Mucosa of stomach (tissue), 1 donor: ENCODE measurements around the gene ATF6.

Experiments used
- H3K27me3 ChIP-seq: one replicate; pipeline ENCODE4 v1.7.0; 2013; ENCODE audit warnings: mild to moderate bottlenecking, low read length; ENCODE audit not compliant: control insufficient read depth, insufficient read depth
- H3K36me3 ChIP-seq: one replicate; pipeline ENCODE4 v1.7.0; 2013; ENCODE audit warnings: low read length; ENCODE audit not compliant: control insufficient read depth, insufficient read depth
- H3K4me1 ChIP-seq: one replicate; pipeline ENCODE4 v1.7.0; 2013; ENCODE audit warnings: mild to moderate bottlenecking, low read length; ENCODE audit not compliant: control insufficient read depth, insufficient read depth
- H3K4me3 ChIP-seq: one replicate; pipeline ENCODE4 v1.7.0; 2013; ENCODE audit warnings: low read length
- H3K9ac ChIP-seq: one replicate; pipeline ENCODE4 v1.7.0; 2013; ENCODE audit warnings: mild to moderate bottlenecking, low read length, moderate library complexity
- H3K9me3 ChIP-seq: one replicate; pipeline ENCODE4 v1.7.0; 2013; ENCODE audit warnings: mild to moderate bottlenecking, low read length, moderate library complexity; ENCODE audit not compliant: control insufficient read depth
- donor health status: Pancreatic carcinoma.

ATF6 gene

DNA sequence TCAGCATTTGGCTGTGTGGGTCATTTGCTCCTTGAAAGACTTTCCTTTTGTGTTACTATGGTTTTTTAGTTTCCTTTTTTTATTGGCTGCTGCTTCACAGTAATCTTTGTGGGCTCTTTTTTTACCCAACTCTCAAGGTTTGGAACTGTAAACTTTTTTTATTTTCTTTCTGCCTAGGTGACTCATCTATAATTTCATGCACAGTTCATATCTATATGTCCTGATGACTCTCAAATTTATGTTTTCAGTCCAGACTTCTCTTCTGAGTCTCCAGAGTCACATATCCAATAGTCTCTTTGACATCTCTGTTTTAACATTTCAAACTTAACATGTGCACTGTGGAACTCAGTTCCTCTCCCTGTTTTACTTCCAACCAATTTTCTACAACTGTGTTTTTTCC is 83.4 kb downstream of the ATF6 start:
- Histone ChIP-seq H3K9me3 (no peaks in the 10 kb centered on the region), H3K9ac (no peak overlapping the region), H3K36me3 (no peaks in the 10 kb centered on the region), H3K4me1 (no peaks in the 10 kb centered on the region), H3K27me3 (no peaks in the 10 kb centered on the region), H3K4me3 (no peak overlapping the region)

DNA sequence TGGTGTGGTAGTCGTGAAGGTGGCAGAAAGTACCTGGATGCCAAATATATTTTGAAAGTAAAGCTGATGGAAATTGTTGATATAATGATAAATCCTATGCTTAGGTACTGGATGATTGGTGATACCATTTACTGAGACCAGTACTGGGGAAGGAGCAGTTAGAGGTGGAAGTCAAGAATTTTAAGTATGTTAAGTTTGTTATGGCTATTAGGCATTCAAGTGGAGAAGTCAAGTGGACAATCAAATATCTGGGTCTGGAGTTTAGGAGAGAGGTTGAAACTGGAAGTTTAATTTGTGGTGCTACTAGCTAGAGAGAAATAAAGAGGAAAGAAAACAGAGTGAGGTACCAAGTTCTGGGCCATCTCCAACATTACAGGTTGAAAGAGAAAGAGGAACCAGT is 89.1 kb downstream of the ATF6 start:
- H3K9ac ChIP-seq, result no peak overlapping the region
- H3K4me3 ChIP-seq, result no peak overlapping the region
- no peaks in the 10 kb centered on the region for H3K27me3 ChIP-seq
- no peaks in the 10 kb centered on the region for H3K36me3 ChIP-seq
- H3K4me1 ChIP-seq, result no peaks in the 10 kb centered on the region
- no peaks in the 10 kb centered on the region for H3K9me3 ChIP-seq

DNA sequence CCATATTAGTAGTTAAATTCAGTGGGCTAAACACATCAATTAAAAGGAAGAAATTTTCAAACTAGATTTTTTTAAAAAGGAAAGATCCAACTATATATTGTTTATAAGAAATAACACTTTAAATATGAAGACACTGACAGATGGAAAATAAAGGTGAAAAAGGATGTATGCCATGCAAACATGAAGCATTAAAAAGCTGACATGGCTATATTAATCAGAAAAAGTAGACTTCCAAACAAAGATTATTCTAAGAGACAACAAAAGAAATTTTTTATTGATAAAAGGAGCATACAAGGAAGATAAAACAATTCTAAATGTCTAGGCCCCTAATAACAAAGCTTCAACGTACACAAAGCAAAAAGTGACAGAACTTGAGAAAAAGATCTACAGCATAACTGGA is 92.2 kb downstream of the ATF6 start:
- H3K9me3 ChIP-seq, result no peaks in the 10 kb centered on the region
- no peaks in the 10 kb centered on the region for H3K36me3 ChIP-seq
- H3K4me3 ChIP-seq, result no peak overlapping the region
- H3K27me3 ChIP-seq, result no peaks in the 10 kb centered on the region
- no peak overlapping the region for H3K9ac ChIP-seq
- H3K4me1 ChIP-seq, result no peaks in the 10 kb centered on the region

DNA sequence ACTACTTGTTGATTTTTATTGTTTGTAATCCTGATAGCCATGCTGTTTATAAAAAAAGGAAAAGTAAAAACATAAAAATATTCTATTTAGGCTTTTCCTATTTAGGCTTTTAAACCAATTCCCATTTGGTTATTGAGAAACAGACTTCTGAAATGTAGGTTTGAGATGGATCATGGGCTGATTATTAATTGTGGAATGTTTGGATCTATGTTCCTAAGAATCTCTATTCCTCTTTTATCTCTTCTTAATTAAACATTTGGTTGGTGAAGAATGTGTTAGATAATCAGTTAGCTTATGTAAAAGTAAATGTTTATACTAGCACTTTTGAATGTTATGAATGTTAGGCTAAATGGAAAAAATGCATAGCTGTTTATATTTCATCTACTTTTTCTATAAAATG is 97.4 kb downstream of the ATF6 start:
- Histone ChIP-seq H3K36me3 (no peaks in the 10 kb centered on the region), H3K27me3 (no peaks in the 10 kb centered on the region), H3K4me1 (no peaks in the 10 kb centered on the region), H3K4me3 (no peak overlapping the region), H3K9ac (no peak overlapping the region), H3K9me3 (no peaks in the 10 kb centered on the region)

- H3K4me3 ChIP-seq, result no peak overlapping the region
- no peak overlapping the region for H3K9ac ChIP-seq
- H3K27me3 ChIP-seq, result no peaks in the 10 kb centered on the region
- H3K4me1 ChIP-seq, result no peaks in the 10 kb centered on the region
- H3K9me3 ChIP-seq, result no peaks in the 10 kb centered on the region
- H3K36me3 ChIP-seq, result no peaks in the 10 kb centered on the region
Measured at GRCh38 chr1:161864577-161864976, 98.5 kb downstream of the ATF6 start.

DNA sequence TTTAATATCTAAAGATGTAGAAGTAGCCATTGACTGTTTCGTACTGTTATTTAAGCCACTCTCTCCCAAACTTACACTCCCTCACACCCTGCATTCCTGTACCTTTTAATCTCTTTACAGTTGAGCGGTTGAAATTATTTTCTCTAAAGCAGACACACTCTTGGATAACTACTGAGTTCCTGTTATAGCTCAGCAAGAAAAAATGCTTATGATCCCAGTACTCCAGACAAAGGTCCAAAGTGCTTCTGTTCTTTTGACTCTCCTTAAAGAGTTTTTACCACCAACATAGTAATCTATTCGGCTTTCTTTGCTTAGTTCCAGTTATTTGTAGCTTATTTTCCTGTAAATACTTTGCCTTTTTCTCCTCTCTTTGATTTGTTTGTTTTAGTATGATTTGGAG is 100.1 kb downstream of the ATF6 start:
- Histone ChIP-seq H3K4me1 (no peaks in the 10 kb centered on the region), H3K27me3 (no peaks in the 10 kb centered on the region), H3K9me3 (no peaks in the 10 kb centered on the region), H3K36me3 (no peaks in the 10 kb centered on the region), H3K4me3 (no peak overlapping the region), H3K9ac (no peak overlapping the region)

- Histone ChIP-seq H3K9ac (no peak overlapping the region), H3K9me3 (no peaks in the 10 kb centered on the region), H3K27me3 (no peaks in the 10 kb centered on the region), H3K4me1 (no peaks in the 10 kb centered on the region), H3K36me3 (no peaks in the 10 kb centered on the region), H3K4me3 (no peak overlapping the region)
Measured at GRCh38 chr1:161868832-161869231, 102.7 kb downstream of the ATF6 start.

GRCh38 chr1:161869291-161869690 is 103.2 kb downstream of the ATF6 start:
- no peaks in the 10 kb centered on the region for H3K36me3 ChIP-seq
- no peaks in the 10 kb centered on the region for H3K9me3 ChIP-seq
- H3K4me1 ChIP-seq, result no peaks in the 10 kb centered on the region
- no peak overlapping the region for H3K9ac ChIP-seq
- no peaks in the 10 kb centered on the region for H3K27me3 ChIP-seq
- no peak overlapping the region for H3K4me3 ChIP-seq

- H3K9me3 ChIP-seq, result no peaks in the 10 kb centered on the region
- H3K9ac ChIP-seq, result no peak overlapping the region
- H3K4me3 ChIP-seq, result no peak overlapping the region
- no peaks in the 10 kb centered on the region for H3K4me1 ChIP-seq
- no peaks in the 10 kb centered on the region for H3K27me3 ChIP-seq
- H3K36me3 ChIP-seq, result no peaks in the 10 kb centered on the region
Measured at GRCh38 chr1:161872506-161872905, 106.4 kb downstream of the ATF6 start.

- Histone ChIP-seq H3K9ac (no peak overlapping the region), H3K4me3 (no peak overlapping the region), H3K36me3 (no peaks in the 10 kb centered on the region), H3K4me1 (no peaks in the 10 kb centered on the region), H3K27me3 (no peaks in the 10 kb centered on the region), H3K9me3 (no peaks in the 10 kb centered on the region)
Measured at GRCh38 chr1:161879261-161879660, 113.1 kb downstream of the ATF6 start.

DNA sequence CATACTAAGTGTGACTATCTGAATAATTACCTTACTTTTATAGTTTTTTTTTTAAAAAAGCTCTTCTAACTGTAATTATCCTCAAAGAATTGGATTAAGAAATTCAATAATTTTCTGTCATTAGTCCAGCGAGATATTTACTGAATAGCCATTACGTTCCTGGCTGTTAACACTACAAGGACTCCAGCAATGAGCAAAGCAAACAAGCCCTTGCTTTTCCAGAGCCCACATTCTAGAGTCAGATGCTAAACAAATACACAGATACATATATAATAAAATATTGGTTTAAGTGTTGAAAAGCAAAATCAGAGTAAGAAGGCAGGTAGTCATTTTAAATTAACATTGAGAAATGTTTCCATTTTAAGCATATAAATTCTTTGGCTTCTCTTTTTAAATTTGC is 118.4 kb downstream of the ATF6 start:
- Histone ChIP-seq H3K27me3 (no peaks in the 10 kb centered on the region), H3K4me1 (no peaks in the 10 kb centered on the region), H3K4me3 (no peak overlapping the region), H3K36me3 (no peaks in the 10 kb centered on the region), H3K9me3 (no peaks in the 10 kb centered on the region), H3K9ac (no peak overlapping the region)

DNA sequence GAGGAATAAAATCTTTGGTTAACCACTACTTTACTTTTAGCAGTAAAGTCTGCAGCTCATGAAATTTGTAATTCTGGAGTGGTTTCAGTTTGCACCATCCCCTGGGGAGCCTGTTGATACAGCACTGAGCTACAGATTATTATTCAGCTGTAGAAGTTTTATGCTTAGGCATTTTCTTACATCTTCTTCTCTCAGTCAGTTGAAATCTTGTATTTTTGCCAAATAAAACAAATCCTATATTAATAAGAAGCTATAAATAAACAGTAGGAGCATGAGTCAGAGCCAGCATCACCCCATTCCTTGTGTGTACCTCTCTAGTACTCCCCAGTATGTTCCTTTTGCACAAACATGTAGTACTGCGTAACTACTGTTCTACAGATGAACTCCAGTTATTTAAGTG is 118.9 kb downstream of the ATF6 start:
- Histone ChIP-seq H3K27me3 (no peaks in the 10 kb centered on the region), H3K4me1 (no peaks in the 10 kb centered on the region), H3K9me3 (no peaks in the 10 kb centered on the region), H3K4me3 (no peak overlapping the region), H3K36me3 (no peaks in the 10 kb centered on the region), H3K9ac (no peak overlapping the region)

- no peaks in the 10 kb centered on the region for H3K9me3 ChIP-seq
- H3K27me3 ChIP-seq, result no peaks in the 10 kb centered on the region
- H3K36me3 ChIP-seq, result no peaks in the 10 kb centered on the region
- H3K9ac ChIP-seq, result no peak overlapping the region
- H3K4me3 ChIP-seq, result no peak overlapping the region
- no peaks in the 10 kb centered on the region for H3K4me1 ChIP-seq
Measured at GRCh38 chr1:161885759-161886158, 119.6 kb downstream of the ATF6 start.
